ENCODE measurements around the gene WASF1. TPM values are rescaled to one million over a fixed set of nuclear protein-coding genes. Genes with fewer than 3 reads are reported as not detected.

The WASF1 gene
- total RNA-seq, 1 donor from 2014 or later, result 6.2 TPM

DNA sequence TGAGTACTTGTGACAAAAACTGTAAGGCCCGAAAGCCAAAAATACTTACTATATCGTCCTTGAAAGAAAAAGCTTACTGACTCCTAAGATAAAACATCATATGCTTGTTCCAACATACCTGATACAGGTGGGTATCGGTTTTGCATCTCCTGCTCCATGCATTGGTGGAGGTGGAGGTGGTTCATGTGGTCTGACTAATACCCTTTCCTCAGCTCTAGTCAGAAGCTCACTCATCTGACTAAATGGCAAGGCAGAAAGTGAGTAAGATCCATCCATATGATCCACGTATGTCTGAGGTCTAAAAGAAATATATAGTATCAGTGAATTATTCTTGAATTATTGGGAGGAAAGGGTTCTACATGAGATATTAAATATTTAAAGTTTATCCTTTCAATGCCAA lies 76.2 kb downstream of the WASF1 start:
- H3K36me3 Mint-ChIP-seq (ENCODE audit: low read depth), result peaks cover 6% of the 10 kb centered on the region
- CTCF ChIA-PET, result interaction anchor here (1.5 kb wide), 1 partner anchor 64 kb away, joined by 4 read pairs; no protein-coding TSS in a partner anchor

DNA sequence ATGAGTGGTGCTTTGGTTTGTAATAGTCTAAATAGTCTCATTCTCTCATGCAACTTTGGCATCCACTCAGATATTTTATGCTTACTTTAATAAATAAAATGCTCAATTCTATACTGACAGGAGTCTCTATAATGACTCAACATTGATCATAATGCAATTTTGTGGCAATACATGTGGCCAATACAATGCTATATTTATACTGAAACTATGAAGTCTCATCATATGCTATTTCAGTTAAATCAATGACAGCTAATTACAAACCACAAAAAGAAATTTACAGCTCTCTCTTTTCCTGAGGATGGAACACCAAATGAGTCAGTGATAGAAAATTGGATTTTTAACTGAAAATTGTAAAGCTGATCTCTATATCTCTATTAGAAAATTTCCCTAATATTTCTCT lies 77.1 kb downstream of the WASF1 start:
- CTCF ChIA-PET, result no interaction called here
- Mint-ChIP-seq H3K27ac (no peak overlapping the region), H3K4me3 (no peak overlapping the region)

More for the DNA sequence above, 76.2 kb downstream of the WASF1 start:
- TF ChIP-seq, protein P1, sequence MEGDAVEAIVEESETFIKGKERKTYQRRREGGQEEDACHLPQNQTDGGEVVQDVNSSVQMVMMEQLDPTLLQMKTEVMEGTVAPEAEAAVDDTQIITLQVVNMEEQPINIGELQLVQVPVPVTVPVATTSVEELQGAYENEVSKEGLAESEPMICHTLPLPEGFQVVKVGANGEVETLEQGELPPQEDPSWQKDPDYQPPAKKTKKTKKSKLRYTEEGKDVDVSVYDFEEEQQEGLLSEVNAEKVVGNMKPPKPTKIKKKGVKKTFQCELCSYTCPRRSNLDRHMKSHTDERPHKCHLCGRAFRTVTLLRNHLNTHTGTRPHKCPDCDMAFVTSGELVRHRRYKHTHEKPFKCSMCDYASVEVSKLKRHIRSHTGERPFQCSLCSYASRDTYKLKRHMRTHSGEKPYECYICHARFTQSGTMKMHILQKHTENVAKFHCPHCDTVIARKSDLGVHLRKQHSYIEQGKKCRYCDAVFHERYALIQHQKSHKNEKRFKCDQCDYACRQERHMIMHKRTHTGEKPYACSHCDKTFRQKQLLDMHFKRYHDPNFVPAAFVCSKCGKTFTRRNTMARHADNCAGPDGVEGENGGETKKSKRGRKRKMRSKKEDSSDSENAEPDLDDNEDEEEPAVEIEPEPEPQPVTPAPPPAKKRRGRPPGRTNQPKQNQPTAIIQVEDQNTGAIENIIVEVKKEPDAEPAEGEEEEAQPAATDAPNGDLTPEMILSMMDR (IDR thresholded peaks at IDR 0.05), result no peak
- peaks cover 11% of the 10 kb centered on the region for H3K4me1 Mint-ChIP-seq
- no peak overlapping the region for H3K4me3 Mint-ChIP-seq
- POLR2A ChIA-PET, result no interaction called here
- DNase-seq (no peak), ATAC-seq (ENCODE audit: low read depth) (no peak)
- no peaks in the 10 kb centered on the region for H3K9me3 Mint-ChIP-seq
- intact Hi-C loops (cut with micrococcal nuclease), result loop anchor here (5.0 kb wide), 1 partner anchor 74 kb away; the partner anchor contains the start of gene WASF1
- H3K27ac Mint-ChIP-seq, result no peak overlapping the region
- no peaks in the 10 kb centered on the region for H3K27me3 Mint-ChIP-seq

DNA sequence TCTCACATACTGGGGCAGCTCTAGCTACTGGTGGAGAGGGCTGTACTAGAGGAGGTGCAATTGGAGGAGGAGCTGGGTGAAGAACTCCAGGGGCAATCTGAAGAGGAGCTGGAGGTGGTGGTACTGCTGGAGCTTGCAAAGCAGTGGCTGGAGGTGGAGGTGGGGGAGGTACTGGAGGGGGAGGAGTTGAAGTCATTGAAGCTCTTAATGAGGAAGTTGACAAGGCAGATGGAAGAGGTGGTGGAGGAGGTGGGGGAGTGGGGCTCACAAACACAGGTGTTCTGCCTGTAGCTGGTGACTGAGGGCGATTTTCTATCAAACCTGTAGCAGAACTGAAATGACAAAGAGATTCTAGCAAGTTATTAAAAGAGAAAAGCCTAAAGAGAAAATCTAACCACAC lies 77.6 kb downstream of the WASF1 start:
- ChIA-PET CTCF (interaction anchor here (0.7 kb wide), 1 partner anchor 398 kb away, joined by 3 read pairs; no protein-coding TSS in a partner anchor), POLR2A (interaction anchor here (0.6 kb wide), 1 partner anchor 400 kb away, joined by 3 read pairs; no protein-coding TSS in a partner anchor)
- intact Hi-C loops (cut with micrococcal nuclease), result loop anchor here (5.0 kb wide), 1 partner anchor 75 kb away; the partner anchor contains the start of gene WASF1
- Mint-ChIP-seq H3K27me3 (no peaks in the 10 kb centered on the region), H3K9me3 (no peaks in the 10 kb centered on the region), H3K4me1 (peaks cover 11% of the 10 kb centered on the region), H3K36me3 (ENCODE audit: low read depth) (peaks cover 6% of the 10 kb centered on the region), H3K4me3 (no peak overlapping the region), H3K27ac (peak overlapping the region; percentile 53)
- ATAC-seq (ENCODE audit: low read depth) (peak; percentile 96), DNase-seq (no peak)
- TF ChIP-seq, protein P1 (IDR thresholded peaks at IDR 0.05), result no peak

More for the DNA sequence above, 77.1 kb downstream of the WASF1 start:
- POLR2A ChIA-PET, result interaction anchor here (0.6 kb wide), 1 partner anchor 142 kb away, joined by 7 read pairs; no protein-coding TSS in a partner anchor
- Mint-ChIP-seq H3K9me3 (no peaks in the 10 kb centered on the region), H3K27me3 (no peaks in the 10 kb centered on the region), H3K36me3 (ENCODE audit: low read depth) (peaks cover 6% of the 10 kb centered on the region), H3K4me1 (peaks cover 11% of the 10 kb centered on the region)
- intact Hi-C loops (cut with micrococcal nuclease), result loop anchor here (5.0 kb wide), 1 partner anchor 75 kb away; the partner anchor contains the start of gene WASF1
- no peak for DNase-seq
- no peak for ATAC-seq (ENCODE audit: low read depth)
- TF ChIP-seq, protein P1 (IDR thresholded peaks at IDR 0.05), result no peak

DNA sequence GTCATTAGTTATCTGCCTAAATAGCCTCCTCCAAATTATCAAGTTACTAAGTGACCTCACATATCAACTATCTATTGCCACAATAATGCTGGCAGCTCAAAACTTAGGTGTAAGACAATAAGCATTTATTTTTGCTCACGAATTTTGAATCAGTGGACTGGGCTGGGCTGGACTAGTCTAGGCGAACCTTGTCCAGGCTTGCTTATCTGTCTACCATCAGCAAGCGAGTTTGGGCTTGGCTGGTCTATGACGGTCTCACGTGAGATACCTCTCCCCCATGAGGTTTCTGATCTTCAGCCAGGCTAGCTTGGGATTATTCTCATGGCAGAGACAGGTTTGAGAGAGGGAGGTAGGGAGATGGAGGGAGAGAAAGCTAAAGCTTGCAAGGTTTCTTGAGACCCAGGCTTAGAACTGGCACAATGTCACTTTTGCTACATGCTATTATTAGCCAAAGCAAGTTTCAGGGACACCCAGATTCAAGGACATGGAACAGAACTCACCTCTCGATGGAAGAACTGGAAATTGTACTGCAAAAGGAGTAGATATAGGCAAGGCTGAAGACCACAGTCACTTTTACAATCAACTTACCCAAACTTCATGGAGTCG lies 80.9 kb downstream of the WASF1 start:
- Mint-ChIP-seq H3K27ac (no peak overlapping the region), H3K4me1 (peaks cover 11% of the 10 kb centered on the region), H3K9me3 (no peaks in the 10 kb centered on the region), H3K4me3 (no peak overlapping the region), H3K36me3 (ENCODE audit: low read depth) (no peaks in the 10 kb centered on the region), H3K27me3 (no peaks in the 10 kb centered on the region)
- intact Hi-C loops (cut with micrococcal nuclease), result no loop called here
- ATAC-seq (ENCODE audit: low read depth), result no peak
- ChIA-PET CTCF (no interaction called here), POLR2A (interaction anchor here (0.9 kb wide), 1 partner anchor 197 kb away, joined by 3 read pairs; no protein-coding TSS in a partner anchor)
- no peak for DNase-seq
- TF ChIP-seq, protein P1 (IDR thresholded peaks at IDR 0.05), result no peak

DNA sequence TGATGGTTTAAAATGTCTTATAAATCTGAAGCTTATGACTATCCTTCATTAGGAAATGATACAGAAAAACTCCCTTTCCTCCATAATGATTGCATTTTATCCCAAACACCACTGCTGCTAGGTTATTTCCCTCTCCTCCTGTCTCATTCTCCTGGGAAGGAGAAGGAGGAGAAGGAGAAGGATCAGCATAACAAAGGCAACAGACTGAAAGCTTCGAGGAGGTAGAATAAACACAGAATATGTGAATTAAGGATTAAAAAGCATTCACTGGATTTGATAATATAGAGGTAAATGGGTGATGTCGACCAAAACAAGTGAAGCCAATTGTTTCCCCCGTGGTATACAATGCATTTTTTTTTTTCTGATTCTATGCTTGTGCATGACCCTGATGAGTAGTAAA lies 82.0 kb downstream of the WASF1 start:
- ChIA-PET POLR2A (no interaction called here), CTCF (interaction anchor here (0.7 kb wide), 1 partner anchor 226 kb away, joined by 3 read pairs; no protein-coding TSS in a partner anchor)
- Mint-ChIP-seq H3K4me3 (no peak overlapping the region), H3K4me1 (peaks cover 11% of the 10 kb centered on the region), H3K27ac (no peak overlapping the region), H3K36me3 (ENCODE audit: low read depth) (no peaks in the 10 kb centered on the region), H3K9me3 (no peaks in the 10 kb centered on the region), H3K27me3 (no peaks in the 10 kb centered on the region)
- TF ChIP-seq, protein P1 (IDR thresholded peaks at IDR 0.05), result no peak
- ATAC-seq (ENCODE audit: low read depth) (no peak), DNase-seq (no peak)
- intact Hi-C loops (cut with micrococcal nuclease), result no loop called here

All from activated B cell treated with CpG ODN at 0.5 μM for 24 hours (primary cell).